ENCODE measurements around the gene NRXN3. TPM values are rescaled to one million over a fixed set of nuclear protein-coding genes. Genes with fewer than 3 reads are reported as not detected.

Gene NRXN3
- polyA plus RNA-seq, 1 donor (not counting 4 experiments of a cell fraction or from before 2014, with no cell fraction given): 0.89 TPM

- H3K79me2 ChIP-seq (ENCODE audit: control insufficient read depth, insufficient read depth, low read length): no peaks in the 10 kb centered on the region
- no peak for FAIRE-seq
- no peaks in the 10 kb centered on the region for H3K9me1 ChIP-seq (ENCODE audit: control insufficient read depth, extremely low read depth, insufficient read depth, low read length)
- H3K4me1 ChIP-seq (ENCODE audit: control insufficient read depth, extremely low read depth, insufficient read depth, low read length): no peaks in the 10 kb centered on the region
- no peak overlapping the region for H3K9ac ChIP-seq (ENCODE audit: control insufficient read depth, extremely low read depth, insufficient read depth, low read length)
- no peak for TF ChIP-seq CTCF (optimal IDR thresholded peaks at IDR 0.05 in 1 of 3, IDR thresholded peaks at IDR 0.05 in 1 of 3, conservative IDR thresholded peaks at IDR 0.05 in 1 of 3; ENCODE audit: extremely low read depth in 1 of 3, insufficient read depth in 2 of 3, low read length in 3 of 3)
- TF ChIP-seq EZH2 (IDR thresholded peaks at IDR 0.05; ENCODE audit: low read length): no peak
- dilution Hi-C loops (cut with MboI; ENCODE audit: extremely low pct_ligation_motif_present, low sequenced_read_pairs): no loop called here
- no peak for DNase-seq (ENCODE audit: low read depth, low spot score)
- no peaks in the 10 kb centered on the region for H3K36me3 ChIP-seq (ENCODE audit: control insufficient read depth in 2 of 2, extremely low read depth in 1 of 2, insufficient read depth in 2 of 2, low read length in 2 of 2)
- no peaks in the 10 kb centered on the region for H3K9me3 ChIP-seq (ENCODE audit: control insufficient read depth, low read depth, low read length)
- H3K27ac ChIP-seq (ENCODE audit: control insufficient read depth, insufficient read depth, low read length): no peak overlapping the region
- H2AFZ ChIP-seq (ENCODE audit: control insufficient read depth, low read length): no peak overlapping the region
- H3K4me2 ChIP-seq (ENCODE audit: control insufficient read depth, extremely low read depth, insufficient read depth, low read depth, low read length): no peak overlapping the region
- no peak overlapping the region for H3K4me3 ChIP-seq (ENCODE audit: control insufficient read depth in 2 of 3, extremely low read depth in 1 of 3, insufficient read depth in 2 of 3, low read depth in 1 of 3, low read length in 3 of 3)
- H3K27me3 ChIP-seq (ENCODE audit: control insufficient read depth, extremely low read depth, insufficient read depth, low read length): no peaks in the 10 kb centered on the region
- no peaks in the 10 kb centered on the region for H4K20me1 ChIP-seq (ENCODE audit: control insufficient read depth, extremely low read depth, insufficient read depth, low read length)
Observed at GRCh38 chr14:78398216-78398615, 228.0 kb downstream of the NRXN3 start.

DNA sequence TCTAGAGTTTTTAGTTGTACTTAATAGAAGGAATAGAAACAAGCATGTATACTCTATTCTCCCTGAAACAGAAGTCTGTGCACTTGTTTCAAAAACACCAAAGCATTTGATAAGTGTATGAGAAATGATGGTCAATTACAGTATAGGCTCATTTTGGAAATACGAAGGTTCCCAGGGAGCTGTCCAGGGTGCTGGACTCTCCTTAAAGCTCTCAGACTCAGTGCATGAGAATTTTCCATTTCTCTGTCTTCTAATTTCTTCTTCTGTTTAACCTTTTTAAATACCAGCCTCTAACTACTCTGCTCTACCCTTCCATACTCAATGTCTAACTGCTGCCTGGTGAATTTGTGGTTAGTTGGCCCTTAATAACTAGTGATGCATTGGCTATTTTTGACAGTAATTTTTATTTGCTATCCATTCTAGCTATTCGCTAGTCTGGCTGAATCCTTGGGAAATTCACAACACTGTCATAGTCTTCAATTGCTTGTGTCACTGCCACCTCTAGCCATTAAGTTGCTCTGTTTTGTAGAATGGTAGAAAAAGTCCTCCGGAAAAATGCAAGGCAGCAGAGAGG lies 229.2 kb downstream of the NRXN3 start:
- FAIRE-seq (no peak), DNase-seq (ENCODE audit: low read depth, low spot score) (no peak)

More for the DNA sequence above, 229.2 kb downstream of the NRXN3 start:
- no peak overlapping the region for H3K4me2 ChIP-seq (ENCODE audit: control insufficient read depth, extremely low read depth, insufficient read depth, low read depth, low read length)
- peaks cover 8% of the 10 kb centered on the region for H3K27me3 ChIP-seq (ENCODE audit: control insufficient read depth, extremely low read depth, insufficient read depth, low read length)
- no peak overlapping the region for H2AFZ ChIP-seq (ENCODE audit: control insufficient read depth, low read length)
- H3K9me1 ChIP-seq (ENCODE audit: control insufficient read depth, extremely low read depth, insufficient read depth, low read length): no peaks in the 10 kb centered on the region
- H4K20me1 ChIP-seq (ENCODE audit: control insufficient read depth, extremely low read depth, insufficient read depth, low read length): no peaks in the 10 kb centered on the region
- no peaks in the 10 kb centered on the region for H3K4me1 ChIP-seq (ENCODE audit: control insufficient read depth, extremely low read depth, insufficient read depth, low read length)
- H3K27ac ChIP-seq (ENCODE audit: control insufficient read depth, insufficient read depth, low read length): no peak overlapping the region
- H3K79me2 ChIP-seq (ENCODE audit: control insufficient read depth, insufficient read depth, low read length): no peaks in the 10 kb centered on the region
- TF ChIP-seq EZH2 (IDR thresholded peaks at IDR 0.05; ENCODE audit: low read length): no peak
- no peak for TF ChIP-seq CTCF (optimal IDR thresholded peaks at IDR 0.05 in 1 of 3, IDR thresholded peaks at IDR 0.05 in 1 of 3, conservative IDR thresholded peaks at IDR 0.05 in 1 of 3; ENCODE audit: extremely low read depth in 1 of 3, insufficient read depth in 2 of 3, low read length in 3 of 3)
- no peak overlapping the region for H3K9ac ChIP-seq (ENCODE audit: control insufficient read depth, extremely low read depth, insufficient read depth, low read length)
- no peaks in the 10 kb centered on the region for H3K9me3 ChIP-seq (ENCODE audit: control insufficient read depth, low read depth, low read length)
- no peak overlapping the region for H3K4me3 ChIP-seq (ENCODE audit: control insufficient read depth in 2 of 3, extremely low read depth in 1 of 3, insufficient read depth in 2 of 3, low read depth in 1 of 3, low read length in 3 of 3)
- H3K36me3 ChIP-seq (ENCODE audit: control insufficient read depth in 2 of 2, extremely low read depth in 1 of 2, insufficient read depth in 2 of 2, low read length in 2 of 2): no peaks in the 10 kb centered on the region
- dilution Hi-C loops (cut with MboI; ENCODE audit: extremely low pct_ligation_motif_present, low sequenced_read_pairs): no loop called here
